Neuronal stem cell (in vitro differentiated cells): ENCODE data around the gene NTN1.
A peak's percentile ranks its signal among the peaks of the same experiment; 100 is the strongest.

Experiments
- DNase-seq: peaks from one replicate; pipeline ENCODE4 v3.0.0-alpha.2; 2013; ENCODE audit warnings: low spot score
- H2AFZ ChIP-seq: one replicate; pipeline ENCODE4 v1.6.1; 2013; ENCODE audit warnings: mild to moderate bottlenecking, low read length, inconsistent platforms
- H2AK5ac ChIP-seq: 2 replicates; pipeline ENCODE4 v1.6.1; 2013; ENCODE audit warnings: low read depth, mild to moderate bottlenecking, inconsistent platforms, low read length, moderate library complexity, mixed read lengths
- H2BK120ac ChIP-seq: 2 replicates; pipeline ENCODE4 v1.6.1; 2013; ENCODE audit warnings: low read depth, mild to moderate bottlenecking, inconsistent platforms, low read length, moderate library complexity, mixed read lengths
- H2BK12ac ChIP-seq: one replicate; pipeline ENCODE4 v1.6.1; 2013; ENCODE audit warnings: low read length, inconsistent platforms
- H2BK15ac ChIP-seq: 2 replicates; pipeline ENCODE4 v1.6.1; 2013; ENCODE audit warnings: mild to moderate bottlenecking, low read length, inconsistent platforms, mixed read lengths
- H2BK5ac ChIP-seq: one replicate; pipeline ENCODE4 v1.6.1; 2013; ENCODE audit warnings: inconsistent platforms, mild to moderate bottlenecking, low read length, moderate library complexity
- H3K14ac ChIP-seq: one replicate; pipeline ENCODE4 v1.6.1; 2013; ENCODE audit warnings: low read length, inconsistent platforms
- H3K18ac ChIP-seq: 2 replicates; pipeline ENCODE4 v1.6.1; 2013; ENCODE audit warnings: low read length, inconsistent platforms
- H3K23ac ChIP-seq: 2 replicates; pipeline ENCODE4 v1.6.1; 2013; ENCODE audit warnings: low read depth, mild to moderate bottlenecking, mixed read lengths, low read length, inconsistent platforms; ENCODE audit not compliant: poor library complexity
- H3K27ac ChIP-seq: replicated peaks from 3 replicates; pipeline ENCODE4 v1.5.1; 2013; ENCODE audit warnings: low read length, inconsistent platforms
- H3K27me3 ChIP-seq, 3 experiments: 2 replicates each; pipeline ENCODE4 v1.6.1; 2013; ENCODE audit warnings: low read length in 3 of 3, mild to moderate bottlenecking in 2 of 3, inconsistent platforms in 1 of 3, low read depth in 1 of 3, mixed read lengths in 1 of 3, moderate library complexity in 1 of 3; ENCODE audit not compliant: control insufficient read depth in 3 of 3, insufficient read depth in 3 of 3
- H3K36me3 ChIP-seq, 2 donors: replicated peaks in 1 of 2; 2 replicates each; pipeline ENCODE4 v1.6.1; 2013; ENCODE audit warnings: low read length in 2 of 2; ENCODE audit not compliant: control insufficient read depth in 2 of 2, insufficient read depth in 2 of 2
- H3K4ac ChIP-seq: 2 replicates; pipeline ENCODE4 v1.6.1; 2013; ENCODE audit warnings: inconsistent platforms, mild to moderate bottlenecking, low read length, moderate library complexity
- H3K4me1 ChIP-seq, 2 donors: 1 replicate in 1 of 2; 2 replicates in 1 of 2; pipeline ENCODE4 v1.6.1; 2013; ENCODE audit warnings: low read length in 2 of 2, low read depth in 1 of 2; ENCODE audit not compliant: control insufficient read depth in 2 of 2, insufficient read depth in 1 of 2
- H3K4me2 ChIP-seq: one replicate; pipeline ENCODE4 v1.6.1; 2013; ENCODE audit warnings: mild to moderate bottlenecking, low read length, inconsistent platforms; ENCODE audit not compliant: insufficient read depth, poor library complexity, severe bottlenecking
- H3K4me3 ChIP-seq, 2 donors: 2 replicates each; pipeline ENCODE4 v1.5.1; 2013; ENCODE audit warnings: low read length in 2 of 2, mild to moderate bottlenecking in 2 of 2, inconsistent platforms in 1 of 2, moderate library complexity in 1 of 2
- H3K79me1 ChIP-seq: one replicate; pipeline ENCODE4 v1.6.1; 2013; ENCODE audit warnings: low read depth, mild to moderate bottlenecking, inconsistent platforms, low read length, moderate library complexity
- H3K9ac ChIP-seq: one replicate; pipeline ENCODE4 v1.6.1; 2013; ENCODE audit warnings: mild to moderate bottlenecking, low read depth, low read length, inconsistent platforms; ENCODE audit not compliant: poor library complexity
- H3K9me3 ChIP-seq, 2 donors: replicated peaks in 1 of 2; 2 replicates each; pipeline versions ENCODE3 to v1.6.1; 2013; ENCODE audit warnings: low read length in 2 of 2, mild to moderate bottlenecking in 2 of 2, inconsistent platforms in 1 of 2, low read depth in 1 of 2, mixed read lengths in 1 of 2, moderate library complexity in 1 of 2; ENCODE audit not compliant: control insufficient read depth in 2 of 2, insufficient read depth in 1 of 2
- H4K8ac ChIP-seq: one replicate; pipeline ENCODE4 v1.6.1; 2013; ENCODE audit warnings: low read depth, mild to moderate bottlenecking, inconsistent platforms, low read length, moderate library complexity
- H4K91ac ChIP-seq: one replicate; pipeline ENCODE4 v1.6.1; 2013; ENCODE audit warnings: low read length, low read depth, mild to moderate bottlenecking, inconsistent platforms; ENCODE audit not compliant: poor library complexity
- WGBS, 2 donors: extraction: QIAGEN DNeasy Blood & Tissue Kit; methylation state at CpG; one replicate each; pipeline ENCODE4 v1.1.7; 2013; ENCODE audit warnings: missing lambda C conversion rate in 2 of 2, mixed read lengths in 1 of 2; ENCODE audit not compliant: insufficient read length in 2 of 2, insufficient replicate concordance in 1 of 2; ENCODE audit errors: extremely low coverage in 2 of 2; 5-methylcytosine and 5-hydroxymethylcytosine counted together

NTN1 gene

GRCh38 chr17:9239793-9240658 lies 218.7 kb downstream of the NTN1 start:
- Histone ChIP-seq H2BK15ac (peak overlapping the region; percentile 9), H3K23ac (peak overlapping the region; percentile 97), H2BK120ac (no peak overlapping the region), H3K79me1 (peaks cover 4% of the 10 kb centered on the region), H3K9ac (peak overlapping the region; percentile 88), H3K4me3 (peak overlapping the region in 1 of 2 donors; percentile 63), H3K27me3 (peaks cover 0 to 27% (median 5%) of the 10 kb centered on the region in 3 experiments), H3K18ac (peak overlapping the region; percentile 85), H3K4me2 (peak overlapping the region; percentile 92), H2AFZ (peak overlapping the region; percentile 3), H3K9me3 (peaks cover 1 to 3% of the 10 kb centered on the region in 2 donors), H2BK5ac (no peak overlapping the region), H4K91ac (no peak overlapping the region), H2BK12ac (peak overlapping the region; percentile 96), H3K14ac (peak overlapping the region; percentile 79), H3K36me3 (no peaks in the 10 kb centered on the region), H3K4ac (no peak overlapping the region), H2AK5ac (peak overlapping the region; percentile 20), H3K4me1 (peaks cover 20 to 34% of the 10 kb centered on the region in 2 donors), H4K8ac (peak overlapping the region; percentile 89), H3K27ac (no peak overlapping the region)
- WGBS, 2 donors, result no CpG with 5 or more reads among the region's 84 CpGs
- DNase-seq, result peak; percentile 46

- peaks cover 4% of the 10 kb centered on the region for H3K79me1 ChIP-seq
- H4K91ac ChIP-seq, result no peak overlapping the region
- no peak overlapping the region for H2BK120ac ChIP-seq
- peak overlapping the region; percentile 23 for H2AFZ ChIP-seq
- H2AK5ac ChIP-seq, result peak overlapping the region; percentile 85
- peaks cover 1 to 3% of the 10 kb centered on the region in 2 donors for H3K9me3 ChIP-seq
- no peak overlapping the region for H3K4me3 ChIP-seq
- WGBS, 2 donors, result no CpG with 5 or more reads among the region's 17 CpGs
- peaks cover 20 to 35% of the 10 kb centered on the region in 2 donors for H3K4me1 ChIP-seq
- no peak for DNase-seq
- peak overlapping the region; percentile 97 for H3K23ac ChIP-seq
- peak overlapping the region; percentile 92 for H3K4me2 ChIP-seq
- H3K18ac ChIP-seq, result peak overlapping the region; percentile 85
- H3K9ac ChIP-seq, result no peak overlapping the region
- H3K27me3 ChIP-seq, result peaks cover 0 to 27% (median 5%) of the 10 kb centered on the region in 3 experiments
- H4K8ac ChIP-seq, result no peak overlapping the region
- H3K27ac ChIP-seq, result no peak overlapping the region
- no peaks in the 10 kb centered on the region for H3K36me3 ChIP-seq
- peak overlapping the region; percentile 75 for H3K14ac ChIP-seq
- no peak overlapping the region for H3K4ac ChIP-seq
- no peak overlapping the region for H2BK5ac ChIP-seq
- H2BK15ac ChIP-seq, result no peak overlapping the region
- no peak overlapping the region for H2BK12ac ChIP-seq
These were observed 219.5 kb downstream of the NTN1 start for GRCh38 chr17:9240659-9241370.

- Histone ChIP-seq H2BK5ac (no peak overlapping the region), H2BK120ac (no peak overlapping the region)
These were observed 220.0 kb downstream of the NTN1 start for GRCh38 chr17:9241371-9241712.

More at GRCh38 chr17:9241371-9241712, 220.0 kb downstream of the NTN1 start:
- no peak overlapping the region for H4K8ac ChIP-seq
- H3K27ac ChIP-seq, result no peak overlapping the region
- H3K36me3 ChIP-seq, result no peaks in the 10 kb centered on the region
- peaks cover 20 to 37% of the 10 kb centered on the region in 2 donors for H3K4me1 ChIP-seq
- peaks cover 4% of the 10 kb centered on the region for H3K79me1 ChIP-seq
- H3K18ac ChIP-seq, result no peak overlapping the region
- H3K4me3 ChIP-seq, result no peak overlapping the region
- H3K23ac ChIP-seq, result peak overlapping the region; percentile 81
- peak overlapping the region; percentile 85 for H2AK5ac ChIP-seq
- H2BK15ac ChIP-seq, result no peak overlapping the region
- whole genome bisulfite sequencing, 2 donors, result no CpG with 5 or more reads among the region's 10 CpGs
- H3K27me3 ChIP-seq, result peaks cover 0 to 27% (median 5%) of the 10 kb centered on the region in 3 experiments
- H3K9me3 ChIP-seq, result peaks cover 1 to 3% of the 10 kb centered on the region in 2 donors
- H2BK12ac ChIP-seq, result no peak overlapping the region
- no peak overlapping the region for H2AFZ ChIP-seq
- DNase-seq, result no peak
- H3K4me2 ChIP-seq, result no peak overlapping the region
- H3K9ac ChIP-seq, result no peak overlapping the region
- H3K4ac ChIP-seq, result no peak overlapping the region
- H3K14ac ChIP-seq, result no peak overlapping the region
- no peak overlapping the region for H4K91ac ChIP-seq
